ENCODE results near the gene MAPKAP1. TPM values are rescaled to one million over a fixed set of nuclear protein-coding genes. Genes with fewer than 3 reads are reported as not detected.

The MAPKAP1 gene
- total RNA-seq, 2 experiments from 2014 or later = 66.2 to 78.8 TPM

GRCh38 chr9:125642311-125642710, 64.7 kb downstream of the MAPKAP1 start:
- Histone ChIP-seq H3K27ac (ENCODE audit: low read depth, low read length, poor library complexity, severe bottlenecking) (no peak overlapping the region), H3K4me2 (ENCODE audit: low read length) (no peak overlapping the region), H3K4me3 (ENCODE audit: low read depth, low read length, poor library complexity, severe bottlenecking) (no peak overlapping the region), H3K36me3 (ENCODE audit: insufficient read depth, low read length) (no peaks in the 10 kb centered on the region), H3K79me2 (ENCODE audit: insufficient read depth, low read depth, low read length) (no peaks in the 10 kb centered on the region; the same call in 1 of the 2 replicates), H3K9me3 (ENCODE audit: low read length) (no peaks in the 10 kb centered on the region), H3K9me2 (ENCODE audit: insufficient read depth, low read length) (no peaks in the 10 kb centered on the region), H3K4me1 (ENCODE audit: insufficient read depth, low read length, poor library complexity, severe bottlenecking) (peaks cover 15% of the 10 kb centered on the region), H2AFZ (ENCODE audit: low read length) (no peak overlapping the region), H4K20me1 (ENCODE audit: insufficient read depth, low read length) (peaks cover 3% of the 10 kb centered on the region; the same call in 1 of the 2 replicates)
- no peak for DNase-seq (ENCODE audit: low spot score)
- intact Hi-C loops (cut with micrococcal nuclease; ENCODE audit: unreplicated experiment) = no loop called here
- no peak for TF ChIP-seq EZH2phosphoT487 (IDR thresholded peaks at IDR 0.05; ENCODE audit: borderline replicate concordance, low read depth, low read length)
- no peak for TF ChIP-seq CTCF (conservative IDR thresholded peaks at IDR 0.05; ENCODE audit: low read length)
- no TSS peak for BruUV-seq (replicated peaks)
- POLR2A ChIA-PET = no interaction called here
- CTCF ChIA-PET (ENCODE audit: unreplicated experiment) = no interaction called here

DNA sequence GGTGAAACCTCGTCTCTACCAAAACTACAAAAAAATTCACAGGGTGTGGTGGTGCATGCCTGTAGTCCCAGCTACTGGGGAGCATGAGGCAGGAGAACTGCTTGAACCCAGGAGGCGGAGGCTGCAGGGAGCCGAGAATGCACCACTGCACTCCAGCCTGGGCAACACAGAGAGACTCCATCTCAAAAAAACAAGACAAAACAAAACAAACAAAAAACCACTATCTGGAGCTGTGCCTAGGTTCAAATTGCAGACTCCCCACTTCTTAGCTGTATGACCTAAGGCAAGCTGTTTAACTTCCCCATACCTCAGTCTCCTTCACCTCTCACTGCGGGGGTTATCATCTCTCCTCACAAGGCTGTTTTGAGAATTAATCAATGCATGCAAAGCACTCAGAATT, 68.0 kb downstream of the MAPKAP1 start:
- ChIA-PET POLR2A (no interaction called here), CTCF (ENCODE audit: unreplicated experiment) (no interaction called here)
- intact Hi-C loops (cut with micrococcal nuclease; ENCODE audit: unreplicated experiment) = no loop called here
- no peak for DNase-seq (ENCODE audit: low spot score)
- Histone ChIP-seq H4K20me1 (ENCODE audit: insufficient read depth, low read length) (peaks cover 19% of the 10 kb centered on the region), H3K4me3 (ENCODE audit: low read depth, low read length, poor library complexity, severe bottlenecking) (no peak overlapping the region), H3K36me3 (ENCODE audit: insufficient read depth, low read length) (no peaks in the 10 kb centered on the region), H2AFZ (ENCODE audit: low read length) (no peak overlapping the region), H3K27ac (ENCODE audit: low read depth, low read length, poor library complexity, severe bottlenecking) (no peak overlapping the region), H3K4me2 (ENCODE audit: low read length) (no peak overlapping the region), H3K9me2 (ENCODE audit: insufficient read depth, low read length) (no peaks in the 10 kb centered on the region), H3K9me3 (ENCODE audit: low read length) (no peaks in the 10 kb centered on the region), H3K79me2 (ENCODE audit: insufficient read depth, low read depth, low read length) (no peaks in the 10 kb centered on the region; the same call in 1 of the 2 replicates), H3K4me1 (ENCODE audit: insufficient read depth, low read length, poor library complexity, severe bottlenecking) (peaks cover 15% of the 10 kb centered on the region)
- no TSS peak for BruUV-seq (replicated peaks)
- no peak for TF ChIP-seq CTCF (conservative IDR thresholded peaks at IDR 0.05; ENCODE audit: low read length)
- TF ChIP-seq EZH2phosphoT487 (IDR thresholded peaks at IDR 0.05; ENCODE audit: borderline replicate concordance, low read depth, low read length) = no peak

GRCh38 chr9:125638239-125639045, 68.6 kb downstream of the MAPKAP1 start:
- H2AFZ ChIP-seq (ENCODE audit: low read length) = no peak overlapping the region
- H3K4me1 ChIP-seq (ENCODE audit: insufficient read depth, low read length, poor library complexity, severe bottlenecking) = peaks cover 21% of the 10 kb centered on the region
- H3K9me3 ChIP-seq (ENCODE audit: low read length) = no peaks in the 10 kb centered on the region
- no peak overlapping the region for H3K4me2 ChIP-seq (ENCODE audit: low read length)
- intact Hi-C loops (cut with micrococcal nuclease; ENCODE audit: unreplicated experiment) = no loop called here
- H3K79me2 ChIP-seq (ENCODE audit: insufficient read depth, low read depth, low read length) = no peaks in the 10 kb centered on the region; the same call in 1 of the 2 replicates
- H3K27ac ChIP-seq (ENCODE audit: low read depth, low read length, poor library complexity, severe bottlenecking) = no peak overlapping the region
- no peak for DNase-seq (ENCODE audit: low spot score)
- TF ChIP-seq EZH2phosphoT487 (IDR thresholded peaks at IDR 0.05; ENCODE audit: borderline replicate concordance, low read depth, low read length) = no peak
- TF ChIP-seq CTCF (conservative IDR thresholded peaks at IDR 0.05; ENCODE audit: low read length) = no peak
- ChIA-PET CTCF (ENCODE audit: unreplicated experiment) (no interaction called here), POLR2A (no interaction called here)
- BruUV-seq (replicated peaks) = no TSS peak
- no peaks in the 10 kb centered on the region for H3K9me2 ChIP-seq (ENCODE audit: insufficient read depth, low read length)
- no peak overlapping the region for H3K4me3 ChIP-seq (ENCODE audit: low read depth, low read length, poor library complexity, severe bottlenecking)
- peaks cover 24% of the 10 kb centered on the region for H4K20me1 ChIP-seq (ENCODE audit: insufficient read depth, low read length)
- no peaks in the 10 kb centered on the region for H3K36me3 ChIP-seq (ENCODE audit: insufficient read depth, low read length)
